Fibroblast of villous mesenchyme (primary cell): Measurements from ENCODE around the gene FBXO31. TPM values are rescaled to one million over a fixed set of nuclear protein-coding genes. Genes with fewer than 3 reads are reported as not detected.
"Not testable (repeated sequence)": the region's sequence is repeated elsewhere in the genome, so short reads cannot be mapped to it uniquely, and the experiment has no call there.

Experiments
- DNase-seq: peaks from one replicate; pipeline ENCODE4 v3.0.0-alpha.2; 2010; ENCODE audit warnings: low read depth
- H3K4me3 ChIP-seq: 2 replicates; pipeline ENCODE4 v1.5.1; 2011; ENCODE audit warnings: low read depth, mild to moderate bottlenecking, low read length
- total RNA-seq: library from RNA; depleted of rRNA; stranded (reverse); fragments of >200 nt; gene quantifications from 2 replicates; pipeline ENCODE4 v1.2.3, GENCODE V29; 2012
- TF ChIP-seq, protein P1 (sequence below): IDR thresholded peaks from 2 replicates; pipeline ENCODE4 v1.5.1; 2012; ENCODE audit warnings: low read depth, mild to moderate bottlenecking, low read length; ENCODE audit not compliant: insufficient read depth

Gene FBXO31
- total RNA-seq, 1 donor: 25.9 TPM

DNA sequence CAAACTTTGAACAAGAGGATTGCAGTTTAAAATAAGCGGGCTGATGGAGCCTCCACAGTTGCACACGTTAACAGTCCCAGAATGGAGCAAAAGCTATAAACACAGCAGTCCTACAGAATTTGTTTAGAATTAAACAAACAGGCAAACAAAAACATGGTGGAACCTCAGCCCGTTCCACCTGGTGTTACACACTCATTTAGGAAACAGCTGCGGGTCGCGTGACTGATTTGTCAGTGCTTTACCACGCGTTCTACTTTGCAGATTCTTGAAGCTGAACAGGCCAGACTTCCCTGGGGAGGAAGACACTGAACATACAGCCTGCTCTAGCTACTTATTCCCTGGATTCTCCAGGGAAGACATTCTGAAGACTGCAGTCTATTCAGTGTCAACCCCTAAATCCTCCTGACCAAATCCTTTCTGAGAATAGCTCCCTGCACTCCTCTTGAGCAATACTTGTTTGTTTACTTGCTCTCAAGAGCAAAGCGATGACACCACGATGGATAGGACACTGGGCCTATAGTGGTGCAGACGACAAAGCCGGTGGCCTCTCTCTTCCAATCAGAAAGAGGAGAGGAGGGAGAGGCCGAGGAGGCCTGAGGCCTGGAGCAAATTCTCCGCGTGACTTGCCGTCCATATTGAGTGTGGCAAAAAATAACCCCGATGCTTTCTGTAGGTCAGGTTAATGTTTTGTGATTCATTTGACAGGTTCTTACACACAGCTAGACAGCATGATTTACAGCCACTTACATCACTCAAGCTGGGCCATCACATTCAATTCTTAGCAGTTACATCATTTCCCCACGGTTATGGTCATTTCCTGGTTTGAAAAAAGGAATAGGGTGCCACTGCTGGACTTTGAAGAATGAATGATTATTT, 4.6 kb upstream of the FBXO31 start:
- H3K4me3 ChIP-seq: peak overlapping the region; percentile 30
- peak; percentile 100 for DNase-seq
- TF ChIP-seq, protein P1, sequence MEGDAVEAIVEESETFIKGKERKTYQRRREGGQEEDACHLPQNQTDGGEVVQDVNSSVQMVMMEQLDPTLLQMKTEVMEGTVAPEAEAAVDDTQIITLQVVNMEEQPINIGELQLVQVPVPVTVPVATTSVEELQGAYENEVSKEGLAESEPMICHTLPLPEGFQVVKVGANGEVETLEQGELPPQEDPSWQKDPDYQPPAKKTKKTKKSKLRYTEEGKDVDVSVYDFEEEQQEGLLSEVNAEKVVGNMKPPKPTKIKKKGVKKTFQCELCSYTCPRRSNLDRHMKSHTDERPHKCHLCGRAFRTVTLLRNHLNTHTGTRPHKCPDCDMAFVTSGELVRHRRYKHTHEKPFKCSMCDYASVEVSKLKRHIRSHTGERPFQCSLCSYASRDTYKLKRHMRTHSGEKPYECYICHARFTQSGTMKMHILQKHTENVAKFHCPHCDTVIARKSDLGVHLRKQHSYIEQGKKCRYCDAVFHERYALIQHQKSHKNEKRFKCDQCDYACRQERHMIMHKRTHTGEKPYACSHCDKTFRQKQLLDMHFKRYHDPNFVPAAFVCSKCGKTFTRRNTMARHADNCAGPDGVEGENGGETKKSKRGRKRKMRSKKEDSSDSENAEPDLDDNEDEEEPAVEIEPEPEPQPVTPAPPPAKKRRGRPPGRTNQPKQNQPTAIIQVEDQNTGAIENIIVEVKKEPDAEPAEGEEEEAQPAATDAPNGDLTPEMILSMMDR: no peak

DNA sequence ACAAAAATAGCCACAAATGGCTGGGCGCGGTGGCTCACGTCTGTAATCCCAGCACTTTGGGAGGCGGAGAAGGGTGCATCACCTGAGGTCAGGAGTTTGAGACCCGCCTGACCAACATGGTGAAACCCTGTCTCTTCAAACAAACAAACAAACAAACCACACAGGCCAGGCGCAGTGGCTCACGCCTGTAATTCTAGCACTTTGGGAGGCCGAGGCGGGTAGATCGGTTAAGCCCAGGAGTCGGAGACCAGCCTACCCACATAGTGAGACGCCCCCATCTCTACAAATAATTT, 1.2 kb upstream of the FBXO31 start:
- peak overlapping the region; percentile 82 for H3K4me3 ChIP-seq
- not testable (repeated sequence) for DNase-seq

DNA sequence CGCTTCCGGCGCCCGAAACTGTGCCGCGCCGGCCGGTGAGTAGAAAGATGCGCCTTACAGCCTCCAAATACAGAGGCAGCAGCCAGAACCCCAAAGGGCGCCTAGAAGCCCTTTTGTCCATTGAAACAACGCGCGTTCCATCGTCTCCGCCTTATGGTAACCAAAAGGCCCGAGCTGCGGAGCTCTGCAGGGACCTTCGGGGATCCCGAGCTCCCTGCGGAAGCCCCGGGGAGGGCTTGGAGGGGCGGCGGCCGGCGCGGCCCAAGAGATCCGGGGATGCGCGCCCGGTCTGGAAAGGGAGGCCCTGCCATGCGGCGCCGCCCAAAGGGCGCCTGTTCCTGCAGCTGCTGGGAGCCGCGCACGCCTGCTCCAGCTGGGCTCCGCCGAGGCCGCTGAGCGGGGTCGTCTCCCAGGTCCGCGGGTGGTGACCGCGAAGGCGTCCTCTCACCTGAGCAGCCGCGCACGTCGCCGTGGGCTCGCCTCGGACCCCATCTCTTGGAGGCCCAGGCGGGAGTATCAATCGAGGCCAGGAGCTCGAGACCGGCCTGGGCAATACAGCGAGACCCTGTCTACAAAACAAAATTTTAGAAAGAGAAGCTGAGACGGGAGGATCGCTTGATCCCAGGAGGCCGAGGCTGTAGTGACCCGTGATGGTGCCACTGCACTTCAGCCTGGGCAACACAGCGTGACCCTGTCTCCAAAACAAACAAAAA, 742 bp upstream of the FBXO31 start:
- H3K4me3 ChIP-seq: peak overlapping the region; percentile 82
- DNase-seq: no peak
- TF ChIP-seq, protein P1: no peak

DNA sequence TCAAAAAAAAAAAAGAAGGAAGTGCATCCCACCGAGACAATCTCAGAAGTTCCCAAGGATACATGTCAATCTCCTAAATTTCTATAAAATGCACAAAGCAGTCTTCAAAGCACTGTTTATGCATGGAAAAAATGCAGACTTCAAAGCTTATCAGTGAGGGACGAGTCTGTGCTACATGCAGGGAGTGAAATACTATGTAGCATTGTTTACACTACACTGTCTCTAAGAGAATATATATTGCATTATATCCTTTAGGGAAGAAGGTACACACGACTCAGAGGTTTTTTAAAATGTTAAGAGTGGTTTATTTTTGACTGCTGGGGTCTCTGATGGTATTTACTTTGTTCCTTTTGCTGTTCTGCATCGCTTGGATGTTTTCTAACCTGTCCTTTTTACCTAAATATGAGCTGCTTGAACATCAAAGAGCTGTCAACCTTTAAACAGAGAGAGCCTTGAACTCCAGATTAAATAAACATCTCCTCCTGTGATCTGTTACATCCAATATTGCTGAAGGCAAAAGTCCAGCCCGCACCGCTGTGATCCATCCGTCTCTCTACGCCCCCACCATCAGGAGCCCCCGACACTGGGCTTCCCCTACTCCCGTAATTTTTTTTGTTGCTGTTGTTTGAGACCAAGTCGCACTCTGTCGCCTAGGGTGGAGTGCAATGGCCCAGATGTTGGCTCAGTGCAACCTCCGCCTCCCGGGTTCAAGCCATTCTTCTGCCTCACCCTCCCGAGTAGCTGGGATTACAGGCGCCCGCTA, 1.4 kb downstream of the FBXO31 start:
- TF ChIP-seq, protein P1: no peak
- peak overlapping the region; percentile 82 for H3K4me3 ChIP-seq
- DNase-seq: no peak

DNA sequence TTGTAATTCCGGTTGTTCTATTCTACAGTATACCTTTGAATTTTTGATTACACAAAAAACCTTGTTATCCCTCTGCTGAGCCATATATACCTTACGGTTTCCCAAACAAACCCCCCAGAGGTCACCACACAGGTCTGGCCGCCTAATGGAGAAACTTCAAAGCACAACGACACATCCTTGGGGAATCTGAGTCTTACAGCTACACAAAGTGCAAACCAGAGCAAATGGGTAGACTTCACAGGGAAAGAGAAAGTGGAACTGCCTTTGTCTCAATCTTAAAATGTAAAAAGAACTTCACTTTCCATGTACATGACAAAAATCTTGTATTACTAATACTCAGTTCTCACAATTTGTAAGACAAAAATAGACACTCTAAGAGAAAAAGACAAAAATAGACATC, 2.7 kb downstream of the FBXO31 start:
- TF ChIP-seq, protein P1: no peak
- H3K4me3 ChIP-seq: peak overlapping the region; percentile 82
- peak; percentile 67 for DNase-seq

DNA sequence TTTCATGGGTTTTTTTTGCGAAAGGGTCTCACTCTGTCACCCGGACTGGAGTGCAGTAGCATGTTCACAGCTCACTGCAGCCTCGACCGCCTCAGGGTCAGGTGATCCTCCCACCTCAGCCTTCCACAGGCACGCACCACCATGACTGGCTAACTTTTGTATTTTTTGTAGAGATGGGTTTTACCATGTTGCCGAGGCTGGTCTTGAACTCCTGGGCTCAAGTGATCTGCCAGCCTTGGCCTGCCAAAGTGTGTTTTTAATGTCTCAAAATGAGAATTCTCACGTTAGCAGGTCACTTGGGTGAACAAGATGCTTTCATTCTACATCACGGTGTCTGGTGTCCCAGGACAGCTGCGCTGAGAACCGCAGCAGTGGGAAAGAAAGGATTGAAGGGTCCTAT, 3.2 kb downstream of the FBXO31 start:
- H3K4me3 ChIP-seq: peak overlapping the region; percentile 82
- TF ChIP-seq, protein P1: no peak
- no peak for DNase-seq

DNA sequence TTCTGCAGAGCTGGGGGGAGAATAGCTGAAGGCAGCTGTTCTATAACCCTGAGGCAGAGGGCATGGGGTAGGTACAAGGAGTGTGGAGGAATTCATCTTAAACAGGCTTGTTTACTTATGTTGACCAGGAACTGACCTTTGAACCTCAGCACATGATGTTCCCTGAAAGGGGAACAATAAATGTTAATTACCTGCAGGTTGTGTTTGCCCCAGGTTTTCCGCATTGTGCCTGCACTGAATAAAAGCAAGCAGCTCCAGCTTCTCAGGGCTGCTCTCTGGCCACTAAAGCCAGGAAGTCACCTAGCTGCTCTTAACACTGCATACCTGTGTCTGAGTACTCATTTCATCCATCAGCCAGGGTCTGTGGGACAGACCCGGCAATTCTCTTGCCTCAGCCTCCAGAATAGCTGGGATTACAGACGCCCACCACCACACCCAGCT, 4.2 kb downstream of the FBXO31 start:
- H3K4me3 ChIP-seq, DNase-seq: not testable (repeated sequence)
